GM19328 (cell line): ENCODE measurements around the gene TMEM150C.

Source experiments
- ATAC-seq: cut with Tn5 transposase; IDR thresholded peaks from one replicate; pipeline ENCODE4 v1.9.1; 2021; ENCODE audit warnings: mild to moderate bottlenecking, moderate library complexity; ENCODE audit not compliant: unreplicated experiment

Gene TMEM150C

DNA sequence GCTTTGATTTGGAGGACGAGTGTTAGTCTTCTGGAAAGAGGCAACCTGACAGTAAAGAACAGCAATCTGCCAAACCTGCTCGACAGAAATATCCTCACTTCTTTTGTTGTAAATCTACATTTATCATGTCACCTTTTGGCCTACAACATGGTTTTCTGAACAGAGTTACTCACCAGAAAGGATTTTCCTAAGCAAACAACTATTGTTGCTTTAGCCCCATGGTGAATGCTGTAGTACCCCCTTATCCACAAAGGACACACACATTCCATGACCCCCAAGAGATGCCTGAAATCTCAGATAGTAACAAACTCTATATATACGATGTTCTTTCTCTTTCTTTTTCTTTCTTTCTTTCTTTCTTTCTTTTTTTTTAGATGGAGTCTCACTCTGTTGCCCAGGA, 42.7 kb downstream of the TMEM150C start:
- ATAC-seq, result no peak

DNA sequence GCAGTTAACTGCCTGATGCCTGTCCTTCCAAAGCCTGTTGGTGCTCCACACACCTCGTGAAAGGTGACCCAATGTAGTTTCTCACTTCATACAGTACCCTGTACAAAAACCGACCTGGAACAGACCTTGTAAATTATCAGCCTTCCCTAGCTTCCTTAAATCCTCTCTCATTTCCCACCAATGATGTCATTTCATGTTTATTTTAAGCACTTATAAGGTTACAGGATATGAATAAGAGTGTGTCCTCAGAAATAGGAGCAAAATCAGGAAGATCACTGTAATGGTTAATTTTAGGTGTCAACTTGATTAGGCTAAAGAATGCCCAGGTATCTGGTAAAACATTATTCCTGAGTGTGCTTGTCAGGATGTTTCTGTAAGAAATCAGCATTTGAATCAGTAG, 44.7 kb downstream of the TMEM150C start:
- ATAC-seq, result no peak

DNA sequence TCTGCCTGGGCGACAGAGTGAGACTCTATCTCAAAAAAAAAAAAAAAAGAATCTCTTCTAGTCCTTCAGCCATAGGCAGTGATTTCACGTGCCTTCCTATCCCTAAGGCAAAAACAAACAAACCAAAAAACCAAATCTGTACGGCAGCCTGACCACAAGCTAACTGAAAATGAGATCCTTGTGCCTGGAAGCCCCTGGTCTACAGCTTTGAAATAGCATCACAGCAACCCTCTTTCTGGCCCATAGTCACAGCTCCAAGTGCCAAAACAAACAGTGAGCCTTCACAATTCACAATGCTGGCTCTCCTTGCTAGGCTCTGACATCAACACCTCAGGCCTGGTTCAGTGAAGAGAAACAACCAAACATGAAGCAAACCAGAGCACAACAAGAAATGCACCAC, 46.1 kb downstream of the TMEM150C start:
- ATAC-seq, result no peak

DNA sequence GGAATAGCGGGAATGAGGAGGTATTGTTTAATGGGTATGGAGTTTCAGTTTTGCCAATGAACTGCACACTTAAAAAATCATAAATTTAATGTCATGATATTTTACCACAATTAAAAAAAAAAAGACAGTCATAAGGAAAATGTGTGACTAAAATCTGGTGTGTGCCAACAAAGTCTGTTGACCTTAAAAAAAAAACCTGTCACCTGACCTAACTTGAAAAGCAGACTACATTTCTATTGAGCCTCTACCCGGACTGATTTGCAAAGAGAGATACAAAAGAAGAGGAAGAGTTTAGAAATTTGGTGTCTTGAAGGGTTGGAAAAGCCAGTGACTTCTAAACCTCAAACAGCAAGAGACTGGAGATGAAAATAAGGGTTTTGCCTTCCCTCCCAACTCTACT, 48.4 kb downstream of the TMEM150C start:
- no peak for ATAC-seq

GRCh38 chr4:82510216-82510615, 51.6 kb downstream of the TMEM150C start:
- no peak for ATAC-seq

- no peak for ATAC-seq
Observed at GRCh38 chr4:82508806-82509428, 52.9 kb downstream of the TMEM150C start.

GRCh38 chr4:82508011-82508410, 53.8 kb downstream of the TMEM150C start:
- no peak for ATAC-seq

- no peak for ATAC-seq
Observed at GRCh38 chr4:82501154-82501442, 60.7 kb downstream of the TMEM150C start.

GRCh38 chr4:82500435-82501153, 61.2 kb downstream of the TMEM150C start:
- ATAC-seq, result no peak

GRCh38 chr4:82499738-82500434, 61.9 kb downstream of the TMEM150C start:
- no peak for ATAC-seq

DNA sequence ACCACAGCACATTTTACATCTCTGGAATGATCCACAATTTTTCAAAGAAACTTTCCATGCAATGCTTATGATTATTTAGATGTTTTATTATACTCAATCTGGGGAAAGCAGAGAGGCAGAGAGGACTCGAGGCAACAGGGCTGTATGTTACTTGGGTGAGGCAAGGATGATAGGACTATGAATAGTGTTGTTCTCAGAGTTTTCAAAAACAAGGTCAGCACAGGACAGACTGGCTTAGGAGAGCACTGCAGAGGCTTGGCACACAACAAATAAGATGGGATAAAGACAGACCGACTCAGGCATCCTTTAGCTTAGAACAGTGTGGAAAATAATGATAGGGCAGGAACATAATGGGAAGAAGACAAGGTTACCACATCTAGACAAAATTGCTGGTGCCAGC, 65.4 kb downstream of the TMEM150C start:
- ATAC-seq, result no peak

DNA sequence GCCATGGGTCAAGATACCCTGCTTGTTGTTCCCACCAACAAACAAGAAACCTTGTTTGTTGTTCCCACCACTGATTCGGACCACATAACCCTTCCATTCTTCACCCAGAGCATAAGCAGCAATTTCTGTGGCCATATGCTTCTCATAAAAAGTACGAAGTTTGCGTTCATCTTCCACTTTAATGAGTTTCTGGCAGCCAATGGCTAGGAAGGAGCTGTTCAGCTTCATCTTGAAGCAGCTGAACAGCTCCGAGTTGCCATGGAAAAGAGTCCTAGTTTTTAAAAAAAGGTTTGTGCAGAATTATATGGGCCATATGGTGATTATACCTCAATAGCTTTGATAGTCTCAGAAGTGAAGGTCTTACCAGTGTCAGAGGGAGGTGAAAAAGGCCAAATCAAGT, 66.1 kb downstream of the TMEM150C start:
- no peak for ATAC-seq

GRCh38 chr4:82493721-82494425, 67.9 kb downstream of the TMEM150C start:
- ATAC-seq, result no peak

- ATAC-seq, result no peak
Observed at GRCh38 chr4:82491251-82491960, 70.4 kb downstream of the TMEM150C start.

GRCh38 chr4:82489987-82490386, 71.8 kb downstream of the TMEM150C start:
- no peak for ATAC-seq

GRCh38 chr4:82489076-82489475, 72.7 kb downstream of the TMEM150C start:
- ATAC-seq, result no peak

GRCh38 chr4:82484996-82485783, 76.6 kb downstream of the TMEM150C start:
- ATAC-seq, result no peak

- ATAC-seq, result no peak
Observed at GRCh38 chr4:82482387-82482786, 79.4 kb downstream of the TMEM150C start.

DNA sequence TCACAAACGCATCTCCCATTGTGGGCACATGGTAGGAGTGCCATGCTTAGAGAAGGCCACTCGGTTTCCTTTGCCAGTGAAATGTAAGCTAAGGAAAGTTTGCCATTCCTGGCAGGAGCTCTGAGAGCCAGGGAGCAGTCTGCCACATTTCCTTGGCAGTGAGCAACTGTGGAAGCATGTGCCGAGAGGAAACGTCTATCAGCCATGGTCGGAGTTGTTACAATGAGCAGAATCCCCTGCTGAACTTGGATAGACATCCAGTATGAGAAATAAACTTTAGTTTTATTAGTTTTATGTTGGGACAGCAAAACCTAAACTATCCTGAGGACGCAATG, 80.3 kb downstream of the TMEM150C start:
- no peak for ATAC-seq

DNA sequence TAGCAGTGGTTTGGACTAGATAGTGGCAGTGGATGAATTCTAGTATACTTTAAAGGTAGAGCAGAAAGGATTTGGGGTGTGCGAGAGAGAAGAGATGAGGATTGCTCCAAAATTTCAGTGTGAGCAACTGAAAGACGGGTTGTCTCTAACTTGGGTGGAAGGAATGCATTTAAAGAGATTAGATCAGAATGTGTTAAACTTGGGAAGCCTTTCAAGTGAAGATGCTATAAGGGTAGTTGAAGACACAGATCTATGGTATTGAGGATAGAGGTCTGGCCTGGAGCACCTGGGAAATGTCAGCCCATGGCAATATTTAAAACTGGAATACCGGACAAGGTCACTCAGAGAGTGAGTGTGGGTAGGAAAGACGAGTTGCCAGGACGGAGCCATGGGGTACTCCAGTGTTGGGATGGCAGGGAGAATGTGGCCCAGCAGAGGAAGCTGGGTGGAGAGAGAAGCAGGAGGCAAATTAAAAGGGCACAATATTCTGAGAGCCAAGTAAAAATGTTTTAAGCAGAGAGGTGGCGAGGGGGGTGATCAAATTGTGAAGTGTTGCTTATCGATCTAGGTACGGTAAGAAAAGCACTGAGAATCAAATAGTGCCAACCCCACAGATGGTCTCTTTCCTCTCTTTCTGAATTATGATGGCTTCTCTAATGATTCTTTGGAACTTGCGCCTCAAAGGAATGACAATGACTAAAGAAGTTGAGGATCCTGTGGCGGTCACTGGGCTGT, 80.8 kb downstream of the TMEM150C start:
- ATAC-seq, result no peak
